ENCODE results near the gene AZU1.

Gene AZU1

GRCh38 chr19:843180-843835, 15.7 kb downstream of the AZU1 start (continued):
- no peak for TF ChIP-seq INSM2 (tag by site-specific recombination; IDR thresholded peaks at IDR 0.05)
- TF ChIP-seq SCRT1 (tag by site-specific recombination; IDR thresholded peaks at IDR 0.05; ENCODE audit: borderline replicate concordance) = no peak
- no peak for TF ChIP-seq ZFP37 (tag by site-specific recombination; IDR thresholded peaks at IDR 0.05)
- TF ChIP-seq KLF9 (tag by site-specific recombination; IDR thresholded peaks at IDR 0.05; ENCODE audit: low read depth) = no peak
- no peak; the same call in 1 of the 2 replicates for TF ChIP-seq SP3 (tag by site-specific recombination; IDR thresholded peaks at IDR 0.05)
- TF ChIP-seq PRDM4 (tag by site-specific recombination; IDR thresholded peaks at IDR 0.05) = no peak
- TF ChIP-seq TSHZ1 (tag by site-specific recombination; IDR thresholded peaks at IDR 0.05; ENCODE audit: borderline replicate concordance) = no peak
- TF ChIP-seq ZNF266 (tag by site-specific recombination; IDR thresholded peaks at IDR 0.05; ENCODE audit: low read depth) = no peak
- no peak for TF ChIP-seq ZSCAN23 (tag by site-specific recombination; IDR thresholded peaks at IDR 0.05)
- TF ChIP-seq ZNF341 (tag by site-specific recombination; IDR thresholded peaks at IDR 0.05; ENCODE audit: low read depth) = peak; percentile 72
- no peak for TF ChIP-seq ZNF248 (tag by site-specific recombination; IDR thresholded peaks at IDR 0.05)
- TF ChIP-seq ZNF202 (tag by site-specific recombination; IDR thresholded peaks at IDR 0.05; ENCODE audit: borderline replicate concordance) = no peak
- TF ChIP-seq BCL11B (tag by site-specific recombination; IDR thresholded peaks at IDR 0.05; ENCODE audit: low read depth) = no peak
- TF ChIP-seq REPIN1 (tag by site-specific recombination; IDR thresholded peaks at IDR 0.05; ENCODE audit: low read depth) = no peak
- TF ChIP-seq MEIS1 (CRISPR knock-in tag; IDR thresholded peaks at IDR 0.05; ENCODE audit: borderline replicate concordance) = no peak
- peak; percentile 72; the same call in 1 of the 2 replicates for TF ChIP-seq SCRT2 (tag by site-specific recombination; IDR thresholded peaks at IDR 0.05)

- Histone ChIP-seq H3K4me1 (ENCODE audit: control insufficient read depth, insufficient read depth, low read length) (no peaks in the 10 kb centered on the region; the same call in 1 of the 2 replicates), H3K4me3 (ENCODE audit: low read depth, low read length) (peak overlapping the region; percentile 7; the same call in 1 of the 2 replicates), H3K36me3 (ENCODE audit: control insufficient read depth in 2 of 2, insufficient read depth in 1 of 2, low read length in 2 of 2) (no peaks in the 10 kb centered on the region), H3K27ac (ENCODE audit: extremely low read depth, low read depth, low read length) (no peak overlapping the region), H3K9me3 (ENCODE audit: control insufficient read depth, insufficient read depth, low read depth, low read length) (no peaks in the 10 kb centered on the region)
- CTCF ChIA-PET = interaction anchor here (1.0 kb wide), 1 partner anchor 13 kb away, joined by 3 read pairs; no protein-coding TSS in a partner anchor
- no peak for TF ChIP-seq ZNF24 (tag by site-specific recombination; IDR thresholded peaks at IDR 0.05)
- TF ChIP-seq ZNF792 (tag by site-specific recombination; IDR thresholded peaks at IDR 0.05) = peak; percentile 72; the same call in 1 of the 2 replicates
- TF ChIP-seq SP3 (tag by site-specific recombination; IDR thresholded peaks at IDR 0.05) = 0 out of 2 replicates have a peak, but pooled peaks have one; percentile 36
- no peak for TF ChIP-seq ZNF155 (tag by site-specific recombination; IDR thresholded peaks at IDR 0.05)
- POLR2A ChIA-PET = no interaction called here
Observed at GRCh38 chr19:843836-844545, 16.4 kb downstream of the AZU1 start.

Measured in HEK293 (cell line).